SK-N-SH treated with all-trans-retinoic acid at 6 μM for 48 hours (cell line): Measurements from ENCODE around the gene CAMKMT.

Experiments used
- ATAC-seq: fragments of 200-7000 bp; cut with Tn5 transposase; 3 replicates; pipeline ENCODE4 v1.9.1; 2020; ENCODE audit warnings: mild to moderate bottlenecking, moderate library complexity
- ARNTL ChIP-seq: fragments of 450-650 bp; formaldehyde crosslinking; IDR thresholded peaks from 2 replicates; pipeline ENCODE4 v1.5.0; 2020; ENCODE audit warnings: low read depth, mild to moderate bottlenecking, moderate library complexity, borderline replicate concordance
- BACH2 ChIP-seq: fragments of 250-450 bp; sonication (Bioruptor Pico); IDR thresholded peaks from 2 replicates; pipeline ENCODE4 v1.9.0; 2021; ENCODE audit warnings: mild to moderate bottlenecking, borderline replicate concordance
- CREB5 ChIP-seq: fragments of 250-450 bp; sonication (Bioruptor Pico); IDR thresholded peaks from 2 replicates; pipeline ENCODE4 v1.5.1; 2020; ENCODE audit warnings: low read depth, mild to moderate bottlenecking, moderate library complexity
- CSDC2 ChIP-seq: fragments of 250-450 bp; sonication (Bioruptor Pico); IDR thresholded peaks from 2 replicates; pipeline ENCODE4 v1.5.0; 2020; ENCODE audit warnings: mild to moderate bottlenecking, moderate library complexity
- CSRNP3 ChIP-seq: fragments of 250-450 bp; sonication (Bioruptor Pico); IDR thresholded peaks from 2 replicates; pipeline ENCODE4 v1.5.1; 2021; ENCODE audit warnings: mild to moderate bottlenecking, moderate library complexity
- ESRRG ChIP-seq: fragments of 250-450 bp; sonication (Bioruptor Pico); IDR thresholded peaks from 2 replicates; pipeline ENCODE4 v1.6.1; 2021; ENCODE audit warnings: mild to moderate bottlenecking
- GLIS3 ChIP-seq: fragments of 250-450 bp; sonication (Bioruptor Pico); IDR thresholded peaks from 2 replicates; pipeline ENCODE4 v1.5.0; 2020; ENCODE audit warnings: mild to moderate bottlenecking, moderate library complexity
- ISL1 ChIP-seq: fragments of 250-450 bp; sonication (Bioruptor Pico); IDR thresholded peaks from 2 replicates; pipeline ENCODE4 v2.1.2; 2022; ENCODE audit warnings: mild to moderate bottlenecking, moderate library complexity
- OSR1 ChIP-seq: fragments of 250-450 bp; sonication (Bioruptor Pico); IDR thresholded peaks from 2 replicates; pipeline ENCODE4 v1.8.0; 2022; ENCODE audit warnings: moderate library complexity, mild to moderate bottlenecking, inconsistent platforms
- PATZ1 ChIP-seq: fragments of 250-450 bp; sonication (Bioruptor Pico); IDR thresholded peaks from 2 replicates; pipeline ENCODE4 v1.8.0; 2020; ENCODE audit warnings: mild to moderate bottlenecking, moderate library complexity, borderline replicate concordance
- POU6F1 ChIP-seq: fragments of 250-450 bp; sonication (Bioruptor Pico); IDR thresholded peaks from 2 replicates; pipeline ENCODE4 v1.8.0; 2021; ENCODE audit warnings: low read depth, mild to moderate bottlenecking, moderate library complexity, borderline replicate concordance
- PPARA ChIP-seq: fragments of 250-450 bp; sonication (Bioruptor Pico); IDR thresholded peaks from 2 replicates; pipeline ENCODE4 v1.5.0; 2020; ENCODE audit warnings: mild to moderate bottlenecking, borderline replicate concordance
- SNAI2 ChIP-seq: fragments of 250-450 bp; sonication (Bioruptor Pico); IDR thresholded peaks from 2 replicates; pipeline ENCODE4 v1.5.0; 2020; ENCODE audit warnings: mild to moderate bottlenecking, moderate library complexity
- TCF4 ChIP-seq: fragments of 250-450 bp; sonication (Bioruptor Pico); IDR thresholded peaks from 2 replicates; pipeline ENCODE4 v1.8.0; 2021; ENCODE audit warnings: mild to moderate bottlenecking, moderate library complexity, borderline replicate concordance
- TOX ChIP-seq: fragments of 250-450 bp; sonication (Bioruptor Pico); IDR thresholded peaks from 2 replicates; pipeline ENCODE4 v1.8.0; 2021; ENCODE audit warnings: mild to moderate bottlenecking, moderate library complexity, borderline replicate concordance
- TSHZ2 ChIP-seq: fragments of 250-450 bp; sonication (Bioruptor Pico); IDR thresholded peaks from 2 replicates; pipeline ENCODE4 v1.5.0; 2020; ENCODE audit warnings: mild to moderate bottlenecking, moderate library complexity
- ZC3H10 ChIP-seq: fragments of 250-450 bp; sonication (Bioruptor Pico); IDR thresholded peaks from 2 replicates; pipeline ENCODE4 v1.5.1; 2021; ENCODE audit warnings: mild to moderate bottlenecking, moderate library complexity
- ZFP3 ChIP-seq: fragments of 250-450 bp; sonication (Bioruptor Pico); IDR thresholded peaks from 2 replicates; pipeline ENCODE4 v1.5.0; 2020; ENCODE audit warnings: mild to moderate bottlenecking, moderate library complexity
- ZFP30 ChIP-seq: fragments of 450-650 bp; formaldehyde crosslinking; IDR thresholded peaks from 2 replicates; pipeline ENCODE4 v1.5.0; 2022; ENCODE audit warnings: mild to moderate bottlenecking, moderate library complexity
- ZNF565 ChIP-seq: fragments of 450-650 bp; formaldehyde crosslinking; conservative IDR thresholded peaks from 2 replicates; pipeline ENCODE4 v1.5.0; 2020; ENCODE audit warnings: low read depth, mild to moderate bottlenecking, moderate library complexity
- ZNF8 ChIP-seq: fragments of 450-650 bp; formaldehyde crosslinking; IDR thresholded peaks from 2 replicates; pipeline ENCODE4 v1.5.0; 2020; ENCODE audit warnings: mild to moderate bottlenecking, moderate library complexity

Gene CAMKMT

GRCh38 chr2:44778671-44779476, 417.1 kb downstream of the CAMKMT start (continued):
- no peak for TF ChIP-seq ISL1 (CRISPR knock-in tag)

GRCh38 chr2:44779793-44780192, 418.0 kb downstream of the CAMKMT start:
- TF ChIP-seq TCF4 (CRISPR knock-in tag) (no peak), ZFP3 (CRISPR knock-in tag) (no peak), SNAI2 (CRISPR knock-in tag) (no peak), PPARA (CRISPR knock-in tag) (no peak), ZC3H10 (CRISPR knock-in tag) (no peak), CSRNP3 (CRISPR knock-in tag) (no peak), CREB5 (no peak), PATZ1 (CRISPR knock-in tag) (no peak), ESRRG (CRISPR knock-in tag) (no peak), TSHZ2 (CRISPR knock-in tag) (no peak), ZNF565 (no peak), ZNF8 (no peak), ARNTL (no peak), OSR1 (no peak), CSDC2 (CRISPR knock-in tag) (no peak), ISL1 (CRISPR knock-in tag) (no peak), ZFP30 (CRISPR knock-in tag) (no peak), GLIS3 (CRISPR knock-in tag) (no peak)
- no peak for ATAC-seq

GRCh38 chr2:44780406-44780805, 418.7 kb downstream of the CAMKMT start:
- TF ChIP-seq POU6F1 (CRISPR knock-in tag): no peak
- TF ChIP-seq ZNF565: no peak
- no peak for TF ChIP-seq PATZ1 (CRISPR knock-in tag)
- no peak for TF ChIP-seq TOX (CRISPR knock-in tag)
- TF ChIP-seq ZNF8: no peak
- TF ChIP-seq ZFP30 (CRISPR knock-in tag): no peak
- no peak for TF ChIP-seq BACH2 (CRISPR knock-in tag)
- TF ChIP-seq GLIS3 (CRISPR knock-in tag): no peak
- TF ChIP-seq OSR1: no peak
- ATAC-seq: no peak
